ES-I3 (cell line): ENCODE results near the gene FOXC2.

Experiments
- H3K36me3 ChIP-seq: 2 replicates; pipeline ENCODE4 v1.6.1; 2013; ENCODE audit warnings: mild to moderate bottlenecking, low read length, control low read depth, moderate library complexity; ENCODE audit not compliant: insufficient read depth
- H3K4me1 ChIP-seq: 2 replicates; pipeline ENCODE4 v1.6.1; 2013; ENCODE audit warnings: mild to moderate bottlenecking, control low read depth, low read length; ENCODE audit not compliant: insufficient read depth
- H3K9ac ChIP-seq: 2 replicates; pipeline ENCODE4 v1.6.1; 2013; ENCODE audit warnings: low read depth, mild to moderate bottlenecking, low read length, moderate library complexity
- H3K9me3 ChIP-seq: 2 replicates; pipeline ENCODE4 v1.6.1; 2013; ENCODE audit warnings: mild to moderate bottlenecking, low read length, moderate library complexity; ENCODE audit not compliant: control insufficient read depth, insufficient read depth

FOXC2 gene

GRCh38 chr16:86529160-86529559 is 37.5 kb upstream of the FOXC2 start:
- no peaks in the 10 kb centered on the region for H3K36me3 ChIP-seq
- no peaks in the 10 kb centered on the region for H3K4me1 ChIP-seq
- no peaks in the 10 kb centered on the region for H3K9me3 ChIP-seq
- no peak overlapping the region for H3K9ac ChIP-seq

- Histone ChIP-seq H3K9ac (no peak overlapping the region), H3K4me1 (no peaks in the 10 kb centered on the region), H3K36me3 (no peaks in the 10 kb centered on the region), H3K9me3 (no peaks in the 10 kb centered on the region)
Measured at GRCh38 chr16:86530251-86531190, 36.1 kb upstream of the FOXC2 start.

DNA sequence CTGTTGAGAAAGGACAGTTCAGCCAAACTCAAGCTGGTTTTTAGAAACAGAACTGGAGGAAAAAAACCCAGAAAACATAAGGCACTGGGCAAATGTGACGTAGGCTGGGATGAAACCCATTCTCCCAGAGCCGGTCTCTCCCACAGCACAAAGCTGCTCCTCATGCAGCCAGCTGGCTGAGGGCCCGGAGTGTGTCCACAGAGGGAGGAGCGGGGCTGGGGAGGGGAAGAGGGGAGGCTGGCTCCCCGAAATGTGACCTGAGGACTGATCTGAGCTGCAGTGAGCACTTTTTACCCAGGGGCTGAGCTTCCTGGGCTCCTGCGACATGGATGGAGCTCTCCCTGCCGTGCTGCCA is 35.5 kb upstream of the FOXC2 start:
- no peaks in the 10 kb centered on the region for H3K4me1 ChIP-seq
- no peaks in the 10 kb centered on the region for H3K36me3 ChIP-seq
- H3K9ac ChIP-seq: no peak overlapping the region
- no peaks in the 10 kb centered on the region for H3K9me3 ChIP-seq

- H3K36me3 ChIP-seq: no peaks in the 10 kb centered on the region
- no peaks in the 10 kb centered on the region for H3K4me1 ChIP-seq
- H3K9me3 ChIP-seq: no peaks in the 10 kb centered on the region
- H3K9ac ChIP-seq: no peak overlapping the region
Measured at GRCh38 chr16:86531641-86532525, 34.7 kb upstream of the FOXC2 start.

DNA sequence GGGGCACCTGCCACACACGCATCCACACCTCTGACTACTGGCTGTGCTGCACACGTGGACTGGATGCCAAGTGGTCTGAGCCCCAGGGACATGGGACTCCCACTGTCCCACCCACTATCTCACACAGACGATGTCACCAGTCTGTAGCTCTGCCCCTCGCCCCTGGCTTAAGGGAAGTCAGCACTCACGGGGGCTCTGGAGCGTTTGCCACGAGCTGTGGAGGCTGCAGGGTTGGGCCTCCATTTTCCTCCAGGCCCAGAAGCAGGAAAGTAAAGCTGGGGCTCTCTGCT is 34.2 kb upstream of the FOXC2 start:
- H3K4me1 ChIP-seq: no peaks in the 10 kb centered on the region
- no peak overlapping the region for H3K9ac ChIP-seq
- no peaks in the 10 kb centered on the region for H3K36me3 ChIP-seq
- H3K9me3 ChIP-seq: no peaks in the 10 kb centered on the region

- no peaks in the 10 kb centered on the region for H3K9me3 ChIP-seq
- H3K9ac ChIP-seq: no peak overlapping the region
- H3K4me1 ChIP-seq: no peaks in the 10 kb centered on the region
- H3K36me3 ChIP-seq: no peaks in the 10 kb centered on the region
Measured at GRCh38 chr16:86533076-86533475, 33.6 kb upstream of the FOXC2 start.

GRCh38 chr16:86533767-86534351 is 32.8 kb upstream of the FOXC2 start:
- Histone ChIP-seq H3K4me1 (no peaks in the 10 kb centered on the region), H3K9ac (no peak overlapping the region), H3K9me3 (no peaks in the 10 kb centered on the region), H3K36me3 (no peaks in the 10 kb centered on the region)

GRCh38 chr16:86534779-86535615 is 31.6 kb upstream of the FOXC2 start:
- H3K4me1 ChIP-seq: no peaks in the 10 kb centered on the region
- no peaks in the 10 kb centered on the region for H3K9me3 ChIP-seq
- H3K36me3 ChIP-seq: no peaks in the 10 kb centered on the region; the same call in 1 of the 2 replicates
- H3K9ac ChIP-seq: no peak overlapping the region

DNA sequence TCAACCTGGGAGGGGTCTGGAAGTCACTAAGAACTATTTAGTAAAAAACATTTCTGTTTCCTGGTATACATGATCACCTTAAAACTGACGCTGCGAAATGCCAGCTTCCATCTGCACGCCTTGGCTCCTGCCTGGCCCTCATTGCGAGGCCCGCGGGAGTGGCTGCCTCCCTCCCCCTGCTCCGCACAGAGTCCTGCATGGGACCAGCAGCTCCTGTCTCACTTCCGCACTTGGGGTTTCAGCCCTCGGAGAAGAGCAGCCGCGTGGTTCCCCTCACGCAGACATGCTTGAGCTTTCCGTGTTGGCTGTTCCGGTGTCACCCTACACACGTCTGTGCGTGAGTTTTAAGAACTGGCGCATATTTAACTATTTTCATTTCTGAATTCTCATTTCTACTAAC is 30.0 kb upstream of the FOXC2 start:
- Histone ChIP-seq H3K9me3 (no peaks in the 10 kb centered on the region), H3K4me1 (no peaks in the 10 kb centered on the region), H3K9ac (no peak overlapping the region), H3K36me3 (no peaks in the 10 kb centered on the region; the same call in 1 of the 2 replicates)

DNA sequence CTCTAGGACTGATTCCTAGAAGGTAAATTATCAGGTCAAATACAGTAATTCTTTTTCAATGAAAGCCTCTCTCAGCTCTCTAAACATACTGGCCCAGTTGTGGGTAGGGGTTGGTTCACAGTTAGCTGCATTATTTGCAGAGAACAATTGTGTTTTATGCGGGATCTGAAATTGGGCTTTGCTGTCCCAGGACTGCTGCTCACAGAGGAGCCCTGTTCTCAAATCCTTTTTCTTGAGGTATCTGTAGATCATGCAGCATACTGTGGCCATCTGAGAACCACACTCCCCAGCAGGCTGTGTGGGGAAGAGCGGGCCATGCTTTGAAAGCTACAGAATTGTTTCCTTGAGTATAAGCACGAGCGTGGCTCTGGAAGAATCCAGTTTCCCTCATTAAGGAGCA is 29.1 kb upstream of the FOXC2 start:
- no peaks in the 10 kb centered on the region; the same call in 1 of the 2 replicates for H3K36me3 ChIP-seq
- H3K9ac ChIP-seq: no peak overlapping the region

DNA sequence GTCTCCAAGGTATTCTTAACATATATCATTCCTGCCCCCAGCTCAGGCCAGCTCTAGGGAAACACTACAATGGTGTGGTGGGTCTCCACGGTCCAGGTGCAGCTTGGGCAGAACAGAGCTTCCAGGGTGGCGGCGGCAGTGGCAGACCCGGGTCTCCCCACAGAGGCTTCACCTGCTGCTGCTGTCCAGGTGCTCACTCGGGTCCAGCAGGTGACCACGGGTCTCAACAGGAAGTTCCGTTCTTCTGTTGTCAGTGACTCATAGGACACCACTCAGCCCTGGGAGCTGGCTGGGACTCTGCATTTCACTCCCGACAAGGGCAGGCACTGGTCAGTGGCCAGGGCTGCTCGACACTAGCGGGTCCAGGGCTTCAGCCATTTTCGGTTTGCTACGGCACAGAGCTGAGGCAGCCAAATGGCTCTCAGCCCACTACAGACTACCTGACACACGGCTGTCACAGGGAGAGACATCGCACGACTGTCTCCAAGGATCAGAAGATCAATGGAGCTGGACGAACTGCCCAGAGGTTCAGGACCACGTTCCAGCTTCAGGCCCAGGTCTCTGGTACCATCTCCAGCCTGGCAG is 28.3 kb upstream of the FOXC2 start:
- Histone ChIP-seq H3K4me1 (no peaks in the 10 kb centered on the region), H3K36me3 (no peaks in the 10 kb centered on the region; the same call in 1 of the 2 replicates), H3K9ac (no peak overlapping the region), H3K9me3 (no peaks in the 10 kb centered on the region)

More for the DNA sequence above, 29.1 kb upstream of the FOXC2 start:
- H3K9me3 ChIP-seq: no peaks in the 10 kb centered on the region
- no peaks in the 10 kb centered on the region for H3K4me1 ChIP-seq

GRCh38 chr16:86540894-86541293 is 25.7 kb upstream of the FOXC2 start:
- Histone ChIP-seq H3K4me1 (no peaks in the 10 kb centered on the region), H3K9ac (no peak overlapping the region), H3K9me3 (no peaks in the 10 kb centered on the region), H3K36me3 (no peaks in the 10 kb centered on the region; the same call in 1 of the 2 replicates)

- Histone ChIP-seq H3K9ac (no peak overlapping the region), H3K36me3 (no peaks in the 10 kb centered on the region; the same call in 1 of the 2 replicates), H3K9me3 (no peaks in the 10 kb centered on the region), H3K4me1 (no peaks in the 10 kb centered on the region)
Measured at GRCh38 chr16:86541560-86541959, 25.1 kb upstream of the FOXC2 start.
